Suprapubic skin (tissue), 4 donors: ENCODE data around the gene KHDC4.

Experiments used
- EP300 ChIP-seq: sonication (generic); formaldehyde crosslinking; IDR thresholded peaks from one replicate; pipeline ENCODE4 v1.6.1; 2017; ENCODE audit warnings: antibody characterized with exemption
- POLR2A ChIP-seq, 2 donors: fragments of 450-650 bp; IDR thresholded peaks; one replicate each; pipeline ENCODE4 v1.6.1; 2017; ENCODE audit warnings: antibody characterized with exemption in 2 of 2, mild to moderate bottlenecking in 2 of 2, moderate library complexity in 2 of 2
- POLR2AphosphoS5 ChIP-seq, 3 donors: sonication (generic); formaldehyde crosslinking; IDR thresholded peaks; one replicate each; pipeline ENCODE4 v1.6.1; 2017; ENCODE audit warnings: antibody characterized with exemption in 3 of 3
- TF ChIP-seq, protein P1 (sequence below), 2 donors: fragments of 200-600 bp in 1 of 2; fragments of 450-650 bp in 1 of 2; sonication (generic) in 1 of 2; IDR thresholded peaks; one replicate each; pipeline ENCODE4 v1.5.1; 2016 to 2019; ENCODE audit warnings: antibody characterized with exemption in 2 of 2, mild to moderate bottlenecking in 1 of 2, moderate library complexity in 1 of 2

- TF ChIP-seq, protein P1, sequence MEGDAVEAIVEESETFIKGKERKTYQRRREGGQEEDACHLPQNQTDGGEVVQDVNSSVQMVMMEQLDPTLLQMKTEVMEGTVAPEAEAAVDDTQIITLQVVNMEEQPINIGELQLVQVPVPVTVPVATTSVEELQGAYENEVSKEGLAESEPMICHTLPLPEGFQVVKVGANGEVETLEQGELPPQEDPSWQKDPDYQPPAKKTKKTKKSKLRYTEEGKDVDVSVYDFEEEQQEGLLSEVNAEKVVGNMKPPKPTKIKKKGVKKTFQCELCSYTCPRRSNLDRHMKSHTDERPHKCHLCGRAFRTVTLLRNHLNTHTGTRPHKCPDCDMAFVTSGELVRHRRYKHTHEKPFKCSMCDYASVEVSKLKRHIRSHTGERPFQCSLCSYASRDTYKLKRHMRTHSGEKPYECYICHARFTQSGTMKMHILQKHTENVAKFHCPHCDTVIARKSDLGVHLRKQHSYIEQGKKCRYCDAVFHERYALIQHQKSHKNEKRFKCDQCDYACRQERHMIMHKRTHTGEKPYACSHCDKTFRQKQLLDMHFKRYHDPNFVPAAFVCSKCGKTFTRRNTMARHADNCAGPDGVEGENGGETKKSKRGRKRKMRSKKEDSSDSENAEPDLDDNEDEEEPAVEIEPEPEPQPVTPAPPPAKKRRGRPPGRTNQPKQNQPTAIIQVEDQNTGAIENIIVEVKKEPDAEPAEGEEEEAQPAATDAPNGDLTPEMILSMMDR (IDR thresholded peaks at IDR 0.05): no peak
- TF ChIP-seq POLR2A (IDR thresholded peaks at IDR 0.05) (no peak), POLR2AphosphoS5 (IDR thresholded peaks at IDR 0.05) (no peak), EP300 (no peak)
Measured at GRCh38 chr1:155918660-155919059, 15.6 kb downstream of the KHDC4 start.
